Brain microvascular endothelial cell (primary cell): ENCODE measurements around the gene RMI2.

Source experiments
- DNase-seq: peaks from one replicate; pipeline ENCODE4 v3.0.0-alpha.2; 2020
- H3K27ac ChIP-seq: fragments of 250-450 bp; sonication (Bioruptor Pico); 2 replicates; pipeline ENCODE4 v1.5.1; 2020; ENCODE audit warnings: mild to moderate bottlenecking, moderate library complexity
- H3K27me3 ChIP-seq: fragments of 250-450 bp; sonication (Bioruptor Pico); replicated peaks from 2 replicates; pipeline ENCODE4 v1.5.1; 2020; ENCODE audit warnings: mild to moderate bottlenecking
- H3K36me3 ChIP-seq: fragments of 250-450 bp; sonication (Bioruptor Pico); replicated peaks from 2 replicates; pipeline ENCODE4 v1.5.1; 2020; ENCODE audit warnings: mild to moderate bottlenecking
- H3K4me3 ChIP-seq: 2 replicates; pipeline ENCODE4 v1.5.1; 2011; ENCODE audit warnings: low read depth, mild to moderate bottlenecking, control low read depth, low read length, moderate library complexity
- in situ Hi-C: cut with HindIII; loops from 2 replicates; pipeline ENCODE4 v1.10.0; 2017; ENCODE audit warnings: low sequenced_read_pairs, low pct_ligation_motif_present
- TF ChIP-seq, protein P1 (sequence below): IDR thresholded peaks from 2 replicates; pipeline ENCODE4 v1.5.1; 2011; ENCODE audit warnings: low read depth, mild to moderate bottlenecking, moderate library complexity, low read length, control low read depth, inconsistent platforms; ENCODE audit errors: missing control alignments

RMI2 gene

DNA sequence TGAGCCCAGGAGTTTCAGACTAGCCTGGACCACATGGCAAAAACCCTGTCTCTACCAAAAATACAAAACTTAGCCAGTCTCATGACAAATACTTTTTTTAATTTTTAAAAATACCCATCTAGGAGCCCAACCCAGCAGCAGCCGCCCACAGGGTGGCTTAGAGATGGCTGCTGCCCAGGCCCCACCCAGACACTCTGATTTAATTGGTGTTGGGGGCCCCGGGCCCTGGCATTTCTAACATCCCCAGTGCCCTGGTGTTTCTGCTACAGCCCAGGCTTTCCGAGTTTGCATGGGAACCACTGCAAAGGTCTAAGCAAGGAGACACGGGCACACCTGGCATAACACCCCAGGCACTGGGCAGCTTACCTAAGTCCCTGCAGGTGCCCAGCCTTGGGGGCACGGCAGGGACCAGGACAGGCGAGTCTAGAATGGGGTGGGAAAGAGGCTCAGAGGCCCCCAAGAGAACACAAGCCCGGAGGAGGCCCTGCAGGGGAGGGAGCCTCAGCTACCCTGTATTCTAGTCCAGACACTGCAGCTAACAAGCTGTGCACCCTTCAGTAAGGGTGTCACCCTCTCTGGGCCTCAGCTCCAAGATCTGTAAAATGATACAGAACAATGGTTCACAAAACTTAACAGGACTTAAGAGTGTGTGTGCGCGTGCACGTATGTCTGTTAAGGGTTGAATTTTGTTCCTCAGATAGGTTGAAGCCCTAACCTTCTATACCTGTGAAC is 48.8 kb downstream of the RMI2 start:
- Histone ChIP-seq H3K4me3 (no peak overlapping the region), H3K36me3 (no peaks in the 10 kb centered on the region), H3K27ac (no peak overlapping the region), H3K27me3 (no peaks in the 10 kb centered on the region)
- TF ChIP-seq, protein P1, sequence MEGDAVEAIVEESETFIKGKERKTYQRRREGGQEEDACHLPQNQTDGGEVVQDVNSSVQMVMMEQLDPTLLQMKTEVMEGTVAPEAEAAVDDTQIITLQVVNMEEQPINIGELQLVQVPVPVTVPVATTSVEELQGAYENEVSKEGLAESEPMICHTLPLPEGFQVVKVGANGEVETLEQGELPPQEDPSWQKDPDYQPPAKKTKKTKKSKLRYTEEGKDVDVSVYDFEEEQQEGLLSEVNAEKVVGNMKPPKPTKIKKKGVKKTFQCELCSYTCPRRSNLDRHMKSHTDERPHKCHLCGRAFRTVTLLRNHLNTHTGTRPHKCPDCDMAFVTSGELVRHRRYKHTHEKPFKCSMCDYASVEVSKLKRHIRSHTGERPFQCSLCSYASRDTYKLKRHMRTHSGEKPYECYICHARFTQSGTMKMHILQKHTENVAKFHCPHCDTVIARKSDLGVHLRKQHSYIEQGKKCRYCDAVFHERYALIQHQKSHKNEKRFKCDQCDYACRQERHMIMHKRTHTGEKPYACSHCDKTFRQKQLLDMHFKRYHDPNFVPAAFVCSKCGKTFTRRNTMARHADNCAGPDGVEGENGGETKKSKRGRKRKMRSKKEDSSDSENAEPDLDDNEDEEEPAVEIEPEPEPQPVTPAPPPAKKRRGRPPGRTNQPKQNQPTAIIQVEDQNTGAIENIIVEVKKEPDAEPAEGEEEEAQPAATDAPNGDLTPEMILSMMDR: no peak
- in situ Hi-C loops: no loop called here
- DNase-seq: no peak

DNA sequence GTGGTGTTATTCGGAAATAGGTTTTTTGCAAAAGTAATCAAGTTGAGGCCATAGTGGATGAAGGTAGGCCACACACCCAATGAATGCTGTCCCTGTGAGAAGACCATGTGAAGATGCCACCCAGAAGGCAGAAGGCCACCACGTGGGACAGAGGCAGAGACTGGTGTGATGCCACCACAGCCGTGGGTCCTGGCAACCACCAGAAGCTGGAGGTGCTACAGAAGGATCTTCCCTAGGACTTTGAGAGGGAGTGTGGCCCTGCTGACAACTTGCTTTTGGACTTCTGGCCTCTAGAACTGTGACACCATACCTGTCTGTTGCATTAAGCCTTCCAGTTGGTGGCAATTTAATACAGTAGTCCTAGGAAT is 49.3 kb downstream of the RMI2 start:
- no peak overlapping the region for H3K4me3 ChIP-seq
- no peak for DNase-seq
- no peaks in the 10 kb centered on the region for H3K27me3 ChIP-seq
- in situ Hi-C loops: no loop called here
- no peak overlapping the region for H3K27ac ChIP-seq
- TF ChIP-seq, protein P1: no peak
- no peaks in the 10 kb centered on the region for H3K36me3 ChIP-seq

DNA sequence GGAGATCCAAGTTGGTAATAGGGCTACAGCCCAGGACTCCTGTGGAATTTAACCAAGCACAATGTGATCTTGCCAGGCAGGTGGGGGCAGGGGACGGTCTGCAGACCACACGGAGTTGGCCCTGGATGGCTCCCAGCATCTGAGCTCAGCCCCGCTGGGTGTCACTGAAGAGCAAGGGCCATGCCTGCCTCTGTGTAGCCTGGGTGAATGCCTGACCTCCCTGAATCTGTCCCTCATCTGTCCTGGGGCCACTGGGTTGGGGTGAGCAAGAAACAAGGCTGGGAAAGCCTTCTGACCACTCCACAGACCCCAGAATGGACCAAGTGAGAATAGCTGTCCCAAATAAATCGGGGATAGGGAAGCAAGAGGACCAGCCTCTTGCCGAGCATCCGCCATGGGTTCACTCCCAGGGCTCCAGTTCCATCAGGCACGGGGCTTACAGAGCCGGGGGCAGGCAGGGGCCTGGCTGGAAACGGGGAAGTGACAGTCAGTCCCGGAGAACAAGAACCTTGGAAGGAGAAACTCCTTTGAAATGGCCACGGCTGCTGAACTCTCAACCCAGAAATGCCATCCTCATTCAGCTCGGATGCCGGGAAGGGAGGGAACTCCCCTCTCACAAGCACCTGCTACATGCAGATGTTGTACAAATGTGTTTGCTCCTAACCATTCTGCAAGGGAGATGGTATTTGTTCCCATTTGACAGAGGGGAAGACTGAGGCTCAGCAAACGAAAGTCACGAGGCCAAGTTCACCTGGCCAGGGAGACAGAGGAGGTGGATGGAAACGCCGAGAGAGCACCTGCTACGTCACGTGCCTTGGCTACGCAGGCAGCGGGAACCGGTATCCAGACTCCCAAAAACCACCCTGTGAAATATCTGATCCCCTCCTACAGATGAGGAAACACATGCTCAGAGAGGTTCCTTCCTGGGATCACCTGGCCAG is 50.0 kb downstream of the RMI2 start:
- TF ChIP-seq, protein P1: no peak
- no peaks in the 10 kb centered on the region for H3K36me3 ChIP-seq
- H3K4me3 ChIP-seq: no peak overlapping the region
- no peak for DNase-seq
- in situ Hi-C loops: no loop called here
- H3K27me3 ChIP-seq: no peaks in the 10 kb centered on the region
- H3K27ac ChIP-seq: no peak overlapping the region

DNA sequence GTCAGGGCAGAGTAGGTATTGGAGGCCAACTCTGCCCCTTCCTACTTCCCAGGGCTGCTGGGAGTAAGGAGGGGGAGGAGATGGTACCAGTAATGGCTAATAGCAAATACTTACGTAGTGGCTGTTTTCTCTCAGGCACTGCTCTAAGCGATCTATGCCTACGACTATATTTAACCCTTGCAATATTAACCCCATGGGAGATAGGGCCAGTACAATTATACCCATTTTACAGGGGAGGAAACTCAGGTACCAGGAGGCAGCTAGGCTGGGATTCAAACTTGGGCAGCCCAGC is 50.6 kb downstream of the RMI2 start:
- in situ Hi-C loops: no loop called here
- no peaks in the 10 kb centered on the region for H3K36me3 ChIP-seq
- no peak overlapping the region for H3K4me3 ChIP-seq
- no peaks in the 10 kb centered on the region for H3K27me3 ChIP-seq
- TF ChIP-seq, protein P1: no peak
- H3K27ac ChIP-seq: no peak overlapping the region
- no peak for DNase-seq

DNA sequence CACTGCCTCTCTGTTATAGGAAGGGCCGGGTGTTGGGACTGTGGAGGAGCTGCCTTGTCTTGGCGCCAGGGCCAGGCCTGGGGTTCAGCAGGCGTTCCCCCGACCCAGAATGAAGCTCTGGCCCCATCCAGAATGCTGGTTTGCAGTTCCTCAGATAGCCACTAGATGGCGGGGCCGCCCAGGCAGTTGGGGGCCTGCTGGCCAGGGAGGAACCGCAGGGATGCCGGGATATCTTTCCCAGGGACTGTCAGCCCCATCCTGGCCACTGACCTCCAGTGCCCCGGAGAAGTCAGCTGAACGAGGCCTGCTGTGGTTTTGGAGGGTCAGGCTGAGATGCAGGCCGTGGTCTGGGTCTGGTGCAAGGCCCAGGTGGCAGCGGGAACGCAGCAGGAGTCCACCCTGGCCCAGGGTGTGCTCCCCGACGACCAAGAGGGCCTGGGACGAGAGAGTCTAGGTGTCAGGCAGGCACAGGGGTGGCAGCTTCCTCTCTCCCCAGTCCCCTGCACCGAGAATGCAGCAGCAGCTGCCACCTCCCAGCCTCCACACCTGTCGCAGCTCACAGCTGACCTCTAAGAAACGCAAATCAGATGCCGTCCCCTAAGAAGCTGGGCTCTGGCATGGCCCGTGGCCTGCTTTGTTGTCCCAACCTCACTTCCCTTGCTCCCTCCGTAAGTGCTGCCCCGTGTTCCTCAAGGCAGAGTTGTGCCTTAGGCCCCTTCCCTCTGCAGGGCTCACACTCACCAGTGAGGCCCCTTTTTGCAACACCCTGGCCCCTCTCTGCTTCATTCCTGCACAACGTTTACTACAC is 51.2 kb downstream of the RMI2 start:
- Histone ChIP-seq H3K27me3 (no peaks in the 10 kb centered on the region), H3K4me3 (no peak overlapping the region), H3K27ac (no peak overlapping the region), H3K36me3 (no peaks in the 10 kb centered on the region)
- TF ChIP-seq, protein P1: peak; percentile 99
- in situ Hi-C loops: no loop called here
- DNase-seq: peak; percentile 49
